K562 (cell line): ENCODE data around the gene PHB1. TPM values are rescaled to one million over a fixed set of nuclear protein-coding genes. Genes with fewer than 3 reads are reported as not detected.

Experiments used
- BCOR ChIP-seq: fragments of 450-650 bp; IDR thresholded peaks from 2 replicates; pipeline ENCODE4 v1.6.1; 2016
- E2F1 ChIP-seq: sonication (generic); formaldehyde crosslinking; IDR thresholded peaks from 2 replicates; pipeline ENCODE4 v1.8.1; 2023; ENCODE audit warnings: mild to moderate bottlenecking, missing genetic modification reagents, moderate library complexity
- FOXK1 ChIP-seq: sonication (generic); formaldehyde crosslinking; IDR thresholded peaks from 2 replicates; pipeline ENCODE4 v1.8.0; 2022; ENCODE audit warnings: missing genetic modification reagents, mild to moderate bottlenecking, borderline replicate concordance
- IRF1 ChIP-seq: sonication (generic); formaldehyde crosslinking; IDR thresholded peaks from 2 replicates; pipeline ENCODE4 v1.8.0; 2022; ENCODE audit warnings: missing genetic modification reagents, mild to moderate bottlenecking, borderline replicate concordance
- MCM7 ChIP-seq, 2 experiments: fragments of 450-650 bp; IDR thresholded peaks; 2 replicates each; pipeline ENCODE4 v1.6.1; 2016 to 2018
- NFIC ChIP-seq: fragments of 450-650 bp; IDR thresholded peaks from 2 replicates; pipeline ENCODE4 v1.6.1; 2017; ENCODE audit warnings: mild to moderate bottlenecking, inconsistent platforms
- RBM25 ChIP-seq: fragments of 200-400 bp; formaldehyde crosslinking; IDR thresholded peaks from 2 replicates; pipeline ENCODE4 v1.6.1; 2018; ENCODE audit warnings: low read length, low read depth, moderate library complexity; ENCODE audit not compliant: severe bottlenecking
- SMAD1 ChIP-seq: fragments of 150-350 bp; IDR thresholded peaks from 2 replicates; pipeline ENCODE4 v1.6.1; 2014; ENCODE audit warnings: low read length, low read depth; ENCODE audit not compliant: partially characterized antibody
- TCFL5 ChIP-seq: fragments of 250-450 bp; sonication (Bioruptor Pico); conservative IDR thresholded peaks from 2 replicates; pipeline ENCODE4 v1.6.1; 2021; ENCODE audit warnings: mild to moderate bottlenecking, moderate library complexity, matching md5 sums
- ZBTB5 ChIP-seq: fragments of 450-650 bp; IDR thresholded peaks from 2 replicates; pipeline ENCODE4 v1.6.1; 2017; ENCODE audit warnings: antibody characterized with exemption
- ZMIZ1 ChIP-seq, 2 experiments: fragments of 150-350 bp in 1 of 2; IDR thresholded peaks; 2 replicates each; pipeline ENCODE4 v1.6.1; 2012 to 2016; ENCODE audit warnings: low read depth in 2 of 2, low read length in 2 of 2, mild to moderate bottlenecking in 1 of 2, moderate library complexity in 1 of 2
- ZNF584 ChIP-seq: fragments of 200-800 bp; sonication (Bioruptor generic); IDR thresholded peaks from 2 replicates; pipeline ENCODE4 v1.6.1; 2016; ENCODE audit warnings: low read depth, mild to moderate bottlenecking, missing genetic modification characterization, missing compliant biosample characterization
- ZNF79 ChIP-seq: fragments of 250-450 bp; sonication (Bioruptor Pico); IDR thresholded peaks from 2 replicates; pipeline ENCODE4 v1.4.0; 2020; ENCODE audit warnings: low read depth, mild to moderate bottlenecking, moderate library complexity
- polyA plus RNA-seq, 8 experiments: library from polyadenylated mRNA; depleted of rRNA in 4 of 8; stranded (reverse) in 5 of 8; unstranded in 3 of 8; fragments of >200 nt; fragmentation: Nextera tagmentation in 2 of 8; fragmentation: Illumina TruSeq in 1 of 8; extraction: Ambion mirVana in 2 of 8; extraction: Trizol in 1 of 8; gene quantifications; 2 replicates each; pipeline versions ENCODE4 v1.2.1 to v1.2.3, GENCODE V29; 2011 to 2014; ENCODE audit warnings: inconsistent platforms in 1 of 8, missing spikeins in 1 of 8
- total RNA-seq, 7 experiments: library from RNA; depleted of rRNA in 6 of 7; stranded (reverse); fragments of >200 nt in 6 of 7; fragmentation: Illumina TruSeq in 2 of 7; extraction: Trizol in 2 of 7; gene quantifications; 2 replicates each; pipeline versions ENCODE4 v1.2.1 to v1.2.3, GENCODE V29; 2011 to 2021; ENCODE audit warnings: low replicate concordance in 1 of 7
- TF ChIP-seq, protein P1 (sequence below): fragments of 250-450 bp; sonication (Bioruptor Pico); IDR thresholded peaks from 2 replicates; pipeline ENCODE4 v1.4.0; 2020; ENCODE audit warnings: mild to moderate bottlenecking
- TF ChIP-seq, protein P2 (sequence below): fragments of 450-650 bp; conservative IDR thresholded peaks from 2 replicates; pipeline ENCODE4 v1.6.1; 2016; ENCODE audit warnings: missing genetic modification characterization, low read depth, mild to moderate bottlenecking, missing compliant biosample characterization, moderate library complexity

PHB1 gene
- total and polyA plus RNA-seq, 9 of the 15 experiments (the other 6 are each of a cell fraction or from before 2014, with no cell fraction given) = 191 to 818 (median 349) TPM

DNA sequence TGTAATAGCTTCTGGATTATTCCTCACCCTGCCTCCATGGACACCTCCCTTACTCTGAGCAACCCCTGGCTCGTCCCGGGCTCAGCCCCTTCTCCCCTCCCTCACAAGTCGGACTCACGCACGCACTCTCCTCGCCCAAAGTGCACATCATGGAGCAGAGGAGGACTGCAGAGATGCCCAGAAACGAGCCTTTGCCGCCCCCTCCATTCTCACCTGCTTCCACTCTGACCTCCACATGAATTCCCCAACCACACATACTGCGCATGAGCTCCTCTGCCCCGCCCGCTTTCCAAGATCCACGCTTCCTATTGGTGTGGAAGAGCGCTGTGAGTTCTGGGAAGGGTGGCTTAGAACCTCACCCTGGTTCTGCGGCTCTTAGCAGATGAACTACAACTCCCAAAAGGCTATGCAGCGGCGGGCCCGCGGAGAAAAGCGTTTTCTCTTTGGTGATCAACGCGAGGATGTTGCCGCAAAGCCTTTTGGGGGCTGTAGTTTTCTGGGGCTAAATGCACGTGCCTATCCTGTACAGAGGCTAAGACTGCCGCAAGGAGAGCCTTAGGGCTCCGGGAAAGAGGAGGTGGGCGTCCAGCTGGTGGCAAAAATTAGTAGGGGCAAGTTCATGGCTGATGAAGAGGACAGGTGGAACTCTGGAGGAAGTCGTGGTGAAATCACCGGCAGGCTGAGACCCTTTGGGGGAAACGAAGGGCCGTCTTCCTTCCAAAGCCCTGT lies at the start of gene PHB1 (continued):
- TF ChIP-seq ZBTB5 (no peak), IRF1 (CRISPR knock-in tag) (no peak), FOXK1 (CRISPR knock-in tag) (no peak), MCM7 (IDR thresholded peaks at IDR 0.05) (no peak), E2F1 (CRISPR knock-in tag) (peak; percentile 63; the same call in 1 of the 2 replicates), SMAD1 (no peak), RBM25 (peak; percentile 53), BCOR (no peak), ZMIZ1 (IDR thresholded peaks at IDR 0.05; ENCODE audit: low read depth in 2 of 2, low read length in 2 of 2) (no peak), NFIC (no peak), TCFL5 (CRISPR knock-in tag) (no peak), ZNF584 (CRISPR knock-in tag) (peak; percentile 94), ZNF79 (no peak)
- TF ChIP-seq, protein P1, sequence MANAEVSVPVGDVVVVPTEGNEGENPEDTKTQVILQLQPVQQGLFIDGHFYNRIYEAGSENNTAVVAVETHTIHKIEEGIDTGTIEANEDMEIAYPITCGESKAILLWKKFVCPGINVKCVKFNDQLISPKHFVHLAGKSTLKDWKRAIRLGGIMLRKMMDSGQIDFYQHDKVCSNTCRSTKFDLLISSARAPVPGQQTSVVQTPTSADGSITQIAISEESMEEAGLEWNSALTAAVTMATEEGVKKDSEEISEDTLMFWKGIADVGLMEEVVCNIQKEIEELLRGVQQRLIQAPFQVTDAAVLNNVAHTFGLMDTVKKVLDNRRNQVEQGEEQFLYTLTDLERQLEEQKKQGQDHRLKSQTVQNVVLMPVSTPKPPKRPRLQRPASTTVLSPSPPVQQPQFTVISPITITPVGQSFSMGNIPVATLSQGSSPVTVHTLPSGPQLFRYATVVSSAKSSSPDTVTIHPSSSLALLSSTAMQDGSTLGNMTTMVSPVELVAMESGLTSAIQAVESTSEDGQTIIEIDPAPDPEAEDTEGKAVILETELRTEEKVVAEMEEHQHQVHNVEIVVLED (CRISPR knock-in tag) = peak; percentile 9; the same call in 1 of the 2 replicates
- TF ChIP-seq, protein P2, sequence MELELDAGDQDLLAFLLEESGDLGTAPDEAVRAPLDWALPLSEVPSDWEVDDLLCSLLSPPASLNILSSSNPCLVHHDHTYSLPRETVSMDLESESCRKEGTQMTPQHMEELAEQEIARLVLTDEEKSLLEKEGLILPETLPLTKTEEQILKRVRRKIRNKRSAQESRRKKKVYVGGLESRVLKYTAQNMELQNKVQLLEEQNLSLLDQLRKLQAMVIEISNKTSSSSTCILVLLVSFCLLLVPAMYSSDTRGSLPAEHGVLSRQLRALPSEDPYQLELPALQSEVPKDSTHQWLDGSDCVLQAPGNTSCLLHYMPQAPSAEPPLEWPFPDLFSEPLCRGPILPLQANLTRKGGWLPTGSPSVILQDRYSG (tag) = no peak
